ELR (cell line): Measurements from ENCODE around the gene MAN1A1.

Experiments used
- DNase-seq: peaks from one replicate; pipeline ENCODE4 v3.0.0-alpha.2; 2015; ENCODE audit warnings: low read depth

MAN1A1 gene

GRCh38 chr6:119270545-119270944, 79.0 kb downstream of the MAN1A1 start:
- DNase-seq = no peak

- no peak for DNase-seq
These were observed 80.1 kb downstream of the MAN1A1 start for GRCh38 chr6:119269266-119270103.

- DNase-seq = no peak
These were observed 82.2 kb downstream of the MAN1A1 start for GRCh38 chr6:119267126-119267905.

- no peak for DNase-seq
These were observed 84.6 kb downstream of the MAN1A1 start for GRCh38 chr6:119264854-119265397.

GRCh38 chr6:119262612-119263011, 86.9 kb downstream of the MAN1A1 start:
- no peak for DNase-seq

GRCh38 chr6:119261944-119262284, 87.6 kb downstream of the MAN1A1 start:
- no peak for DNase-seq

- no peak for DNase-seq
These were observed 90.5 kb downstream of the MAN1A1 start for GRCh38 chr6:119259027-119259426.

GRCh38 chr6:119257726-119258125, 91.8 kb downstream of the MAN1A1 start:
- no peak for DNase-seq

- no peak for DNase-seq
These were observed 92.5 kb downstream of the MAN1A1 start for GRCh38 chr6:119256978-119257462.

- DNase-seq = no peak
These were observed 93.2 kb downstream of the MAN1A1 start for GRCh38 chr6:119256392-119256791.

- no peak for DNase-seq
These were observed 94.1 kb downstream of the MAN1A1 start for GRCh38 chr6:119255492-119255891.

GRCh38 chr6:119250036-119250435, 99.5 kb downstream of the MAN1A1 start:
- no peak for DNase-seq

GRCh38 chr6:119249319-119249718, 100.2 kb downstream of the MAN1A1 start:
- no peak for DNase-seq

- DNase-seq = no peak
These were observed 102.1 kb downstream of the MAN1A1 start for GRCh38 chr6:119247504-119247903.

GRCh38 chr6:119243657-119244056, 105.9 kb downstream of the MAN1A1 start:
- no peak for DNase-seq

GRCh38 chr6:119243037-119243436, 106.5 kb downstream of the MAN1A1 start:
- no peak for DNase-seq

- no peak for DNase-seq
These were observed 107.8 kb downstream of the MAN1A1 start for GRCh38 chr6:119241540-119242309.

GRCh38 chr6:119241111-119241465, 108.5 kb downstream of the MAN1A1 start:
- no peak for DNase-seq

GRCh38 chr6:119240257-119241110, 109.1 kb downstream of the MAN1A1 start:
- DNase-seq = peak; percentile 3

- no peak for DNase-seq
These were observed 112.3 kb downstream of the MAN1A1 start for GRCh38 chr6:119237177-119237715.

- no peak for DNase-seq
These were observed 114.6 kb downstream of the MAN1A1 start for GRCh38 chr6:119234941-119235340.
